ENCODE measurements around the gene KCTD10. TPM values are rescaled to one million over a fixed set of nuclear protein-coding genes. Genes with fewer than 3 reads are reported as not detected.
A peak's percentile ranks its signal among the peaks of the same experiment; 100 is the strongest.

KCTD10 gene
- total RNA-seq, 1 experiment from 2014 or later: 45.9 TPM

- Histone ChIP-seq H3K4me3 (no peak overlapping the region), H3K9me3 (ENCODE audit: insufficient read depth, low read depth) (no peaks in the 10 kb centered on the region), H3K4me2 (no peak overlapping the region), H3K27me3 (ENCODE audit: insufficient read depth, low read depth) (no peaks in the 10 kb centered on the region), H3K27ac (no peak overlapping the region), H3K36me3 (ENCODE audit: low read depth) (peaks cover 17% of the 10 kb centered on the region), H4K20me1 (ENCODE audit: insufficient read depth) (peaks cover 12% of the 10 kb centered on the region; the same call in 1 of the 2 replicates), H3F3A (ENCODE audit: insufficient read depth, low read depth) (no peaks in the 10 kb centered on the region; the same call in 1 of the 2 replicates), H3K9me2 (ENCODE audit: insufficient read depth) (no peaks in the 10 kb centered on the region), H3K4me1 (replicated peaks; ENCODE audit: insufficient read depth) (no peaks in the 10 kb centered on the region), H3K79me2 (ENCODE audit: low read depth) (no peaks in the 10 kb centered on the region), H2AFZ (no peak overlapping the region)
- CTCF ChIA-PET: no interaction called here
- no peak for DNase-seq
- POLR2A ChIA-PET (ENCODE audit: unreplicated experiment): no interaction called here
- TF ChIP-seq EZH2 (IDR thresholded peaks at IDR 0.05; ENCODE audit: low read depth) (no peak), CTCF (conservative IDR thresholded peaks at IDR 0.05) (no peak)
- BruUV-seq (replicated peaks): no TSS peak
- intact Hi-C loops (cut with micrococcal nuclease; ENCODE audit: unreplicated experiment): no loop called here
Observed at GRCh38 chr12:109451400-109451799, 25.7 kb downstream of the KCTD10 start.

GRCh38 chr12:109450980-109451379, 26.1 kb downstream of the KCTD10 start:
- H3K4me1 ChIP-seq (replicated peaks; ENCODE audit: insufficient read depth): no peaks in the 10 kb centered on the region
- ChIA-PET CTCF (no interaction called here), POLR2A (ENCODE audit: unreplicated experiment) (no interaction called here)
- intact Hi-C loops (cut with micrococcal nuclease; ENCODE audit: unreplicated experiment): no loop called here
- no peaks in the 10 kb centered on the region for H3K79me2 ChIP-seq (ENCODE audit: low read depth)
- no peak overlapping the region for H3K27ac ChIP-seq
- H2AFZ ChIP-seq: no peak overlapping the region
- no peaks in the 10 kb centered on the region for H3K9me3 ChIP-seq (ENCODE audit: insufficient read depth, low read depth)
- H4K20me1 ChIP-seq (ENCODE audit: insufficient read depth): peaks cover 12% of the 10 kb centered on the region; the same call in 1 of the 2 replicates
- no peak for TF ChIP-seq EZH2 (IDR thresholded peaks at IDR 0.05; ENCODE audit: low read depth)
- no peak for TF ChIP-seq CTCF (conservative IDR thresholded peaks at IDR 0.05)
- H3K36me3 ChIP-seq (ENCODE audit: low read depth): peaks cover 17% of the 10 kb centered on the region
- no peak overlapping the region for H3K4me2 ChIP-seq
- H3K27me3 ChIP-seq (ENCODE audit: insufficient read depth, low read depth): no peaks in the 10 kb centered on the region
- DNase-seq: peak in 1 of 2 experiments; percentile 37
- no peak overlapping the region for H3K4me3 ChIP-seq
- no TSS peak for BruUV-seq (replicated peaks)
- no peaks in the 10 kb centered on the region; the same call in 1 of the 2 replicates for H3F3A ChIP-seq (ENCODE audit: insufficient read depth, low read depth)
- H3K9me2 ChIP-seq (ENCODE audit: insufficient read depth): no peaks in the 10 kb centered on the region

DNA sequence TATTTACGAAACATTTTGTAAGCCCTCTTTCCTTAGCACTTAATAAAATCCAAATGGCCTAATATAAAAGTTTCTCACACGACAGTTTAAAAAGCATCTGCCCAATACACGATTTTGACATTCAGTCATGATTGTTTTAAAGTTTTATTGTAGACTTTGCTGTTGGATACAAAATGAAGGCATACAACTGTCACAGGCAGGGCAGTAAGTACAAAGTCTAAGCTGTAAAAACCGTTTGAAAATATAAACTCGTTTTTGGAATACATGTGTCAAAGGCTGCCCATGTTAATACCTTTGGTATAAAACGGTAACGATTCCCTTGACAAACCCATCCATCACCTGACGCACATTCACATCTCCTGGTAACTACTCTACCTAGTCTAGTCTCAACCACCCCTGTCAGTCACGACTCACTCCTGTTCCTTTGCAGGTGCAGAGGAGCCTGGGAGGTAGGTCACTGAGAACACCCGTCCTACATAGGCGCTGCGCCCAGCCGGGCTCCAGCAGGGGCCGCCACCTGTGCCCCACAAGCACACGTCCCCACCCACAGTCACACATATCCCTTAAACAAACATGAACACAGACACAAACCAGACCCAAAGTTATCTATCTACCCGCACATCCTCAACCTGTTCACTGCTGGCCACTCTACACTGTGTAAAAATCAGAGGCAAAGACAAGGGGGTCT, 27.1 kb downstream of the KCTD10 start:
- Histone ChIP-seq H3F3A (ENCODE audit: insufficient read depth, low read depth) (no peaks in the 10 kb centered on the region; the same call in 1 of the 2 replicates), H2AFZ (no peak overlapping the region), H3K27me3 (ENCODE audit: insufficient read depth, low read depth) (no peaks in the 10 kb centered on the region), H3K9me2 (ENCODE audit: insufficient read depth) (no peaks in the 10 kb centered on the region), H3K4me2 (no peak overlapping the region), H3K36me3 (ENCODE audit: low read depth) (peaks cover 17% of the 10 kb centered on the region), H3K9me3 (ENCODE audit: insufficient read depth, low read depth) (no peaks in the 10 kb centered on the region), H3K79me2 (ENCODE audit: low read depth) (no peaks in the 10 kb centered on the region), H3K27ac (no peak overlapping the region), H4K20me1 (ENCODE audit: insufficient read depth) (peaks cover 12% of the 10 kb centered on the region; the same call in 1 of the 2 replicates), H3K4me1 (replicated peaks; ENCODE audit: insufficient read depth) (no peaks in the 10 kb centered on the region), H3K4me3 (no peak overlapping the region)
- CTCF ChIA-PET: no interaction called here
- DNase-seq: no peak
- POLR2A ChIA-PET (ENCODE audit: unreplicated experiment): interaction anchor here (0.6 kb wide), 1 partner anchor 14 kb away, joined by 9 read pairs; no protein-coding TSS in a partner anchor
- intact Hi-C loops (cut with micrococcal nuclease; ENCODE audit: unreplicated experiment): no loop called here
- TF ChIP-seq EZH2 (IDR thresholded peaks at IDR 0.05; ENCODE audit: low read depth): no peak
- 0 out of 2 replicates have a peak, but pooled peaks have one; percentile 19 for TF ChIP-seq CTCF (conservative IDR thresholded peaks at IDR 0.05)
- no TSS peak for BruUV-seq (replicated peaks)

All from PC-9 (cell line).